Uterus (tissue), 2 donors: ENCODE measurements around the gene ATP6V0D1.

Experiments used
- POLR2A ChIP-seq, 2 donors: fragments of 450-650 bp; IDR thresholded peaks; one replicate each; pipeline ENCODE4 v1.6.1; 2016; ENCODE audit warnings: antibody characterized with exemption in 2 of 2, mild to moderate bottlenecking in 1 of 2, moderate library complexity in 1 of 2
- TF ChIP-seq, protein P1 (sequence below), 4 experiments: fragments of 200-600 bp in 2 of 4; fragments of 450-650 bp in 2 of 4; sonication (generic) in 2 of 4; IDR thresholded peaks; one replicate each; pipeline ENCODE4 v1.5.1; 2016 to 2019; ENCODE audit warnings: antibody characterized with exemption in 4 of 4, mild to moderate bottlenecking in 2 of 4, moderate library complexity in 1 of 4

DNA sequence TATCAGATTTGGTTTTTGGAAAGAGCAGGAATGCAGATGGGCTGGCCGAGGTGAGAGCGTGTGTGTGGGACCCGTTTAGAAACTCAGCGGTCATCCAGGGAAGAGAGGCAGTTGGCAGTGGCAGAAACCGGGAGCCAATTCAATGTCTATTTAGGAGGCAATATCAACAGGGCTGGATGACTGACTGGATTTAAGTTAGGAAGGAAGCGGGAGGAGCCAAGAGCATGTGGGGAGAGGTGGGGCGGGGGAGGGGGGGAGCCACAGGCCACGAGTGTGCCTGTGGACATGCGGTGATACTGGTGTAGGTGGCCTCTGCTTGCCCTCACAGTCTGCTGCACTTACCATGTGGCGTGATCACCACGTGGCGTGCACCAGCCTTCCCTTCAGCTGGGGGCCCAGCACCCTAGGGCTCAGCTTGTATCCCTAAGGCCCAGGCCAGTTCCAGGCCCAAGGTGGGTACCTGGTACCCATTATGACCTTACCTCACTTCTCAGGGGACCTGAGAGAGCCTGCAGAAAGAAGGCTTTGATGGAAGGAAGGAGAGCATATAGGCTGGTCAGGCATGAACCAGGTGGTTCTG is 76.9 kb downstream of the ATP6V0D1 start:
- TF ChIP-seq, protein P1, sequence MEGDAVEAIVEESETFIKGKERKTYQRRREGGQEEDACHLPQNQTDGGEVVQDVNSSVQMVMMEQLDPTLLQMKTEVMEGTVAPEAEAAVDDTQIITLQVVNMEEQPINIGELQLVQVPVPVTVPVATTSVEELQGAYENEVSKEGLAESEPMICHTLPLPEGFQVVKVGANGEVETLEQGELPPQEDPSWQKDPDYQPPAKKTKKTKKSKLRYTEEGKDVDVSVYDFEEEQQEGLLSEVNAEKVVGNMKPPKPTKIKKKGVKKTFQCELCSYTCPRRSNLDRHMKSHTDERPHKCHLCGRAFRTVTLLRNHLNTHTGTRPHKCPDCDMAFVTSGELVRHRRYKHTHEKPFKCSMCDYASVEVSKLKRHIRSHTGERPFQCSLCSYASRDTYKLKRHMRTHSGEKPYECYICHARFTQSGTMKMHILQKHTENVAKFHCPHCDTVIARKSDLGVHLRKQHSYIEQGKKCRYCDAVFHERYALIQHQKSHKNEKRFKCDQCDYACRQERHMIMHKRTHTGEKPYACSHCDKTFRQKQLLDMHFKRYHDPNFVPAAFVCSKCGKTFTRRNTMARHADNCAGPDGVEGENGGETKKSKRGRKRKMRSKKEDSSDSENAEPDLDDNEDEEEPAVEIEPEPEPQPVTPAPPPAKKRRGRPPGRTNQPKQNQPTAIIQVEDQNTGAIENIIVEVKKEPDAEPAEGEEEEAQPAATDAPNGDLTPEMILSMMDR (IDR thresholded peaks at IDR 0.05): no peak
- TF ChIP-seq POLR2A (IDR thresholded peaks at IDR 0.05): no peak
